HG03442 (cell line): Measurements from ENCODE around the gene DNASE2.
"Not testable (repeated sequence)": the region's sequence is repeated elsewhere in the genome, so short reads cannot be mapped to it uniquely, and the experiment has no call there.

Experiments
- ATAC-seq: cut with Tn5 transposase; IDR thresholded peaks from one replicate; pipeline ENCODE4 v1.9.1; 2021; ENCODE audit warnings: mild to moderate bottlenecking, moderate library complexity; ENCODE audit not compliant: unreplicated experiment

The DNASE2 gene

GRCh38 chr19:12865746-12866415, 15.4 kb downstream of the DNASE2 start:
- no peak for ATAC-seq

GRCh38 chr19:12864721-12865715, 16.2 kb downstream of the DNASE2 start:
- ATAC-seq: no peak

GRCh38 chr19:12864143-12864542, 17.1 kb downstream of the DNASE2 start:
- ATAC-seq: no peak

- no peak for ATAC-seq
Observed at GRCh38 chr19:12859546-12859945, 21.7 kb downstream of the DNASE2 start.

GRCh38 chr19:12858041-12858928, 23.0 kb downstream of the DNASE2 start:
- ATAC-seq: no peak

- ATAC-seq: no peak
Observed at GRCh38 chr19:12856653-12857052, 24.6 kb downstream of the DNASE2 start.

GRCh38 chr19:12847159-12848139, 33.8 kb downstream of the DNASE2 start:
- no peak for ATAC-seq

GRCh38 chr19:12846613-12847012, 34.6 kb downstream of the DNASE2 start:
- ATAC-seq: not testable (repeated sequence)

- no peak for ATAC-seq
Observed at GRCh38 chr19:12843999-12844732, 37.1 kb downstream of the DNASE2 start.

- ATAC-seq: no peak
Observed at GRCh38 chr19:12843328-12843727, 37.9 kb downstream of the DNASE2 start.

- ATAC-seq: no peak
Observed at GRCh38 chr19:12842511-12842910, 38.7 kb downstream of the DNASE2 start.

GRCh38 chr19:12841094-12841493, 40.2 kb downstream of the DNASE2 start:
- ATAC-seq: no peak

- ATAC-seq: no peak
Observed at GRCh38 chr19:12840091-12841079, 40.9 kb downstream of the DNASE2 start.

- no peak for ATAC-seq
Observed at GRCh38 chr19:12838886-12839756, 42.1 kb downstream of the DNASE2 start.

- no peak for ATAC-seq
Observed at GRCh38 chr19:12838182-12838885, 42.9 kb downstream of the DNASE2 start, which contains the start of gene MAST1. MAST1 (plus strand) TSS chr19:12838515; CDS start chr19:12838573, 58 bp downstream.

- ATAC-seq: no peak
Observed at GRCh38 chr19:12837225-12837624, 44.0 kb downstream of the DNASE2 start.
